Tongue (tissue), 2 donors: ENCODE measurements around the gene TMEM53. TPM values are rescaled to one million over a fixed set of nuclear protein-coding genes. Genes with fewer than 3 reads are reported as not detected.
A peak's percentile ranks its signal among the peaks of the same experiment; 100 is the strongest.
"Not testable (repeated sequence)": the region's sequence is repeated elsewhere in the genome, so short reads cannot be mapped to it uniquely, and the experiment has no call there.

Source experiments
- DNase-seq: peaks from one replicate; pipeline ENCODE4 v3.0.0-alpha.2; 2015
- total RNA-seq: library from RNA; depleted of rRNA; stranded (reverse); fragments of >200 nt; gene quantifications from one replicate; pipeline ENCODE4 v1.2.3, GENCODE V29; 2014

TMEM53 gene
- total RNA-seq, 1 donor from 2014 or later = 2.6 TPM

DNA sequence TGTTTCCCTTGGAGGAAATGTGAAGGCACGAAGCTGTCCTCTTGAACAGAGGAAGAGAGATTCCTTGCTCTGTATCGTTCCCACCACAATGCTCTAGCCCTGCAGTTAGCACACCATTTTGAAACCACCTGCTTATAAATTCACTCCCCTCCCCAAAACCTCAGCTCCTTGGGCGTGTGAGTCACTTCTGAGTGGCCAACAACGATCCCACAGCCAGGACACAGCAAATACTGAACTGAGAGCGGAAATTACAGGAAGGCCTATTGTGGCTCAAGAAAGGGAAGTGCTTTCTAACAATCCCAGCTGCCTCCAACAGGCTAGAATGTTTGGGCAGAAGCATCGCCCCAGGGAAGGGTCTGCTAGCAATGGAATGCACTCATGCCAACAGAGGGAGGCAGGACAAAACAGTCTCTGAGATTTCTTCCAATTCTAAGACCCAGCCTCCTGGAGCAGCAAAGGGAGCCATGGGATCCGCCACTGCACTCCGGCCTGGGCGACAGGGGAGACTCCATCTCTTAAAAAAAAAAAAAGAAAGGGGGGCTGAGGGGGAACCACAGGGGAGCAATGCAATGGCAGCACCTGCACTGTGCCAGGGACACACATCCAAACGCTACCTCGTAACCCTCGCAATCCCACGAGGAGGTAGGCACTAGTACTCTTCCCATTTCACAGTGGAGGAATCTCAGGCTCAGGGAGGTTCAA is 1.9 kb downstream of the TMEM53 start:
- peak; percentile 49 for DNase-seq

DNA sequence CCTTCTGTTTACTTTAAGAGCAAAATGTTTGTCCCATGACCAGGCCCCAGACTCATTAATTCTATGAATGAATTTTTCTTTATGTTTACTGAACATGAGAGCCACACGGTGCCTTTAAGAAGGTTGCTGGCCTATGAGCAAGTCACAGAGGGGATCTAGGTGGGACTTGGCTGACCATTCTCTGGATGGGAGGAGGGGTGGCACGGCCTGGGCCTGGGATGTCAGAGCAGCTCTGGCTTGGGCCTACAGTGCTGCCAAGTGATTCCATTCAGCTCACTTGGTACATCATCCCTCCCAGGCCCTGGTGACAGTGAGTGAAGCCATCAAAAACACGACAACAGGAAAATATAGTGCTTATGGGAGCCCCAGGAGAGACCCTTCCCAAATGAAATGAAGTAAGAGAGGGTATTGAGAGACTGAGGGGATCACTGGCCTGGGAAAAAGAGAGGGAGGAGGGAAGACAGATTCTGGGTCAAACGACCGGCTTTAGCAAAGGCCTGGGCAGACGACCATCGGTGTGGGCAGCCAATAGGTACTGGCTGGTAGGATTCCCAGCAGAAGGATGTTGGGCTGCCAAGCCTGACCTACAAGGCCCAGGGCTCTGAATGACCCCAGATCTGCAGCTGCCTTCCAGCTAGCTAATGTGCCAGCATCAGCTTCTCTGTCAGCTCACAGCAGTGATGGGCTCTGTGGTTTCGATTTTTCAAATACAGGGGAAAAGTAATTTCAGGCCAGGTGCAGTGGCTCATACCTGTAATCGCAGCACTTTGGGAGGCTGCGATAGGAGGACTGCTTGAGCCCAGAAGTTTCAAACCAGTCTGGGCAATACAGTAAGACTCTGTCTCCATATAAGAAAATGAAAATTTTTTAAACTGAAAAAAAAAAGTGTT is 3.3 kb downstream of the TMEM53 start:
- no peak for DNase-seq

DNA sequence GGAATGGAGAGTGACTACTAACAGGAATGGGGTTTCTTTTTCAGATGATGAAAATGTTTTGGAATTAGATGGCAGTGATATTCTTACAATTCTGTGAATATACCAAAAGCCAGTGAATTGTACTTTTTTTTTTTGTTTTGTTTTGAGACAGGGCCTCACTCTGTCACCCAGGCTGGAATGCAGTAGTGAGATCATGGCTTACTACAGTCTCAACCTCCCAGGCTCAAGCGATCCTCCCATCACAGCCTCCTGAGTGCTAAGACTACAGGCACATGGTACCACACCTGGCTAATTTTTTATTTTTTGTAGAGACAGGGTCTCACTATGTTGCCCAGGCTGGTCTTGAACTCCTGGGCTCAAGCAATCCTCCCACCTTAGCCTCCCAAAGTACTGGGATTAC is 7.6 kb downstream of the TMEM53 start:
- not testable (repeated sequence) for DNase-seq

DNA sequence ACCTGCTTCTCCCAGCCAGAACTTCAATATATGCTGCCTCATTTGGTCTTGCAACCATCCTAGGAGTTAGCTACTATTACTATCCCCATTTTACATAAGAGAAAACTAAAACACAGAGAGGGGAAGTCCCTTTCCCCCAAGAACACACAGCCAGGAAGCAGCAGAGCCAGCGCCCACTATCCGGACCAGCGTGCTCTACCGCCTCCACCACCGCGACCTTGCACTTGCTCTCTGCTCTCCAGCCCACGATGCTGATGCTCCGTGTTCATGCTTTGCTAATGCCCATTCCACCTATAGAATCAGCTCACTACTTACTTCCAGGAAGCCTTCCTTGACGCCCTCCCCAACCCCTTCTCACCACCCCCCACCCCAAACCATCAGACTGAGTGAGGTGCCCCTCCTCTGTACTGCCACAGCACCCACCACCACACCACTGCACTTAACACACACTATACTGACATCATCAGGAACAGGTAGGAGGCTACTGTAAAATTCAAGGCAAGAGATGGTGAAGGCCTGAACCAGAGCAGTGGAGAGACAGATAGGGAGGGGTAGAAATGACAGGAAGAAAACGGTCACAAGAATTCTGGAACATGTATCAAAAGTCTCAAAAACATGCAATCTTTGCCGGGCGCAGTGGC is 9.4 kb downstream of the TMEM53 start:
- DNase-seq = no peak

GRCh38 chr1:44663417-44663816 is 10.9 kb downstream of the TMEM53 start:
- no peak for DNase-seq

- peak; percentile 67 for DNase-seq
These were observed 11.6 kb downstream of the TMEM53 start for GRCh38 chr1:44662683-44663030.

GRCh38 chr1:44661781-44662682 is 12.2 kb downstream of the TMEM53 start:
- DNase-seq = no peak

DNA sequence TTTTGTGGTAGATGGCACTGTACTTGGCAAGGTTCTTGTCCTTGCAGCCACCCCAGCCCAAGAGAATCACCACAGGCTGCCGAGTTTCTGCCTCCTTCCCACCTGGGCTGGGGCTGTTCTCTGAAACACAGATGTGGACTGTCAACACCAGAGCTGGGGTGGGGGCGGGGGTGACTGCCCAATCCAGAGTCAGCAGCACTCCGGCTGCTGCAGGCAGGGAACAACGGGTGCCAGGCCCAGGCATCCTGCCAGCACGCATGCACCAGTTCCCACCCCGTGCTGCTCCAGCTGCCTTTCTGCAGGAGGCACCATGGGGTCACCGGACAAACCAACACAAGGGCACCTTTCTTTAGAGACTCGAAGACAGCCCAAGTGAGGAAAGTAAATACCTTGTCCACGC is 14.1 kb downstream of the TMEM53 start:
- peak; percentile 93 for DNase-seq

DNA sequence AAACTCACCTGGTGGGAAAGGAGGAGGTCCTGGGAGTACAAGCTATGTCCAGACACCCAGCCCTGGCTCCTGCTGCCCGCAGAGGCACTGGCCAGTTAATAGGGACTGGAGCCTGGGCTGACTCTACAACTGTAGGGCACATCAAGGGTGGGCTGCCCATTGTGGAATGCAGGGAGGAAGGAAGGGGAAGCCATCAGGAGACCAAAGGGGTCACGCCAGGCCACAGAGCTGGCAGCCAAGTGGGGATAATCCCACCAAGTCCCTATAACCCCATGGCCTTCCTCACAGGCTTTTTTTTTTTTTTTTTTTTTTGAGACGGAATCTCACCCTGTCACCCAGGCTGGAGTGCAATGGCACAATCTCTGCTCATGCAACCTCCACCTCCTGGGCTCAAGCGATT is 14.7 kb downstream of the TMEM53 start:
- no peak for DNase-seq

DNA sequence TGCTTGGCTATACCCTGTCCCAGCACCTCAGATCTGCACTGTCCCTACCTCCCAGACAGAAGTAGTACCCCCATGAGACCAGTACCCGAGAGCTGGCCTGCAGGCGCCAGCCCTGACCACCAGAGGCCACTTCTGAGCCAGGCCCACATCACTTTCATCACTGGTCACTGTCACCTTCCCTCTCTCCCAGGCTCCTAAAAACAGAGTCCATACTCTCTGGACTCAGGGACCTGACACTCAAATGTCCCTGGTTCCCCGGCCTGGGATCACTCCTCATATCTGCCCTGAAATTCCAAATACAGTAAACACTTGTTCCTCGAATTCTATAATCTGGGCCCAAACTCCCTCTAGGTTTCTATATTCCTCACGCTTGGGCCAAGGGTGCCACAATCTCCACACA is 18.7 kb downstream of the TMEM53 start:
- no peak for DNase-seq

DNA sequence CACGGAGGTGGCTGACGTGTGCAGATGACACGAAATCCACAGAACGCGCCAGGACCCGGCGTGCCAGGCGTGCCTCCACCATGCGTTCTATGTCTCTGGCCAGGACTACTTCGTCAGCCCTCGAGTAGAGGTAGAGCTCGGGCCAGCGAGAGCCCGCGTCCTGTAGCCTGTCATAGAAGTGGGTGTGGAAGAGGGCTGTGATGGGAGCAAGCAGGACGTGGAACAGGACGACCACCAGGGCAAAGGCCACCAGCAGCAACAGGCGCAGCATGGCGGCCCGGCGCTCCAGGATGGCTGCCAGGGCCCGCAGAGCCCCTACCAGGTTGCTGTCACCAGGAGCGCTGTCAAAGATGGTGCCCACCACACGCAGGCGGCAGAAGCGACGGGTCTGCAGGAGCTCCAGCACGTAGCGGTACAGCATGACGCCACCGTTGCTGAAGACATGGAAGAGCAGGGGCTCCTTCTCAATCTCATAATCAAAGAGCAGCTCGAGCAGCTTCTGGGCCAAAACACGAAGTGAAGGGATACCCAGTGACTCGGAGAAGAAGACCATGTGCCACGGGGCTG is 19.6 kb downstream of the TMEM53 start:
- DNase-seq = no peak

DNA sequence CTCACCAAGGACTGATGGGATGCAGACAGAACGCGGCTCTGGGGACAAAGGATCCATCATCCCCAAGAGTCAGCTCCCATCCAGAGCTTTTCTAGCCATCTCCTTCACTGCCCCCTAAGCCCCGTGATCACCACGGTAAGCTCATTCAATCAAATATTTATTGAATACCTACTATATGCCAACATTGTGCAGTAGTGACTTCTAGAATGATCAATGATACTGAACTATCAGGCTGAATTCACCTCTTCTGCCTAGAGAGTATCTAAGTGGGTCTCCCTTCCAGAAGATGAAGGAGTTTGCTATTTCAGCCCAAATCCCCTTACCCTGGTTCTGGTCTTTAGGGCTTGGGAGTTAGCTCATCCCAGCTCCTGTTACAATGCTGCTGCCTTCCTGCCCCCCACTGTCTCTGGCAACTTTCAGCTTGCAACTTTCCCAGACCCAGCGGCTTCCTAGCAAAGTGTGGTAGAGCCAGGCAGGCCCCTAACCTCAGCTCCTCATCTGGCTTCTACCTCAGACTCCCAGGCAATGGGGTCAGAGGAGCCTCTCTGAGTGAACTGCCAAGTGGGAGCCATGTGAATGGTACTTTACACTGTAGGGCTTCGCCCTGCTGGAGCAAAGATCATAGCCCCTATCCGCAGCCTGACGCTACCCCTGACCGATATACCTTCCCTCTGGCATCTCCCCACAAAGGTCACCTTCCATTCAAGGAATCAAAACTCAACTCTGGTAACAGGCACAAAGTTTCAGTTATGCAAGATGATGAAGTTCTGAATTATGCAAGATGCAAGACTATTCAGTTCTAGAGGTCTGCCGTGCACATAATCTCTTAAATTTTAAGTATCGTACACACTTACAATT is 20.9 kb downstream of the TMEM53 start:
- no peak for DNase-seq

DNA sequence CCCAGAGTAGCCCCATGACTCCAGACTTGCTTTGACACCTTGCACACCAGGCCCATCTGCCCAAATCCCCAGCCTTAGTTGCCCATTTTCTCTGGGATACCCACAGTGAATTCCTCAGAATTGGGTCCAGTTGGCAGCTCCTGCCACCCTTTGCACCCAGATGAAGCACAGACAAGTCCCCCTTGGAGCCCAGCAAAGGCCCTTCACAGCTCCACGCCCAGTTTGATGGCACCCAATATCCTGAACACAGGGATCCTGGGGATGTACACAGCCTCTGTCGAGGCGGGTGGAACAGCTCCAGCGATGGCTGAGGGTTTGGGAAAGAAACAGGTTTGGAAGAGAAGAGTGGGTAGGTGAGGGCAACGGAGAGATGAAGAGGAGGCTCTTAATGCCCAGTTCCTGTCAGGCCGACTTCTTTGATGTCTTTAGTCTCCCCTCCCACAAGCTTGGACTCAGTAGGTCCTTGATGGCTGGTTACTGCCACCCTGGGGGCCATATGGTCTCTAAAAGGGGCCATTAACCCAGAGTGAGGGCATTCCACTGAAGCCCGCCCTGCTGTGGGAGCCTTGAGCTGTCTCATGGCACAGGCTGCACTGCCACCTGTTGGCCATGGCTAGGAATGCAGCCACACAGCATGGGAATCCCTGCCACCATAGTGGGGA is 21.7 kb downstream of the TMEM53 start:
- DNase-seq = peak; percentile 89

GRCh38 chr1:44651069-44651468 is 23.2 kb downstream of the TMEM53 start:
- no peak for DNase-seq

- peak; percentile 54 for DNase-seq
These were observed 24.0 kb downstream of the TMEM53 start for GRCh38 chr1:44650159-44650831.

DNA sequence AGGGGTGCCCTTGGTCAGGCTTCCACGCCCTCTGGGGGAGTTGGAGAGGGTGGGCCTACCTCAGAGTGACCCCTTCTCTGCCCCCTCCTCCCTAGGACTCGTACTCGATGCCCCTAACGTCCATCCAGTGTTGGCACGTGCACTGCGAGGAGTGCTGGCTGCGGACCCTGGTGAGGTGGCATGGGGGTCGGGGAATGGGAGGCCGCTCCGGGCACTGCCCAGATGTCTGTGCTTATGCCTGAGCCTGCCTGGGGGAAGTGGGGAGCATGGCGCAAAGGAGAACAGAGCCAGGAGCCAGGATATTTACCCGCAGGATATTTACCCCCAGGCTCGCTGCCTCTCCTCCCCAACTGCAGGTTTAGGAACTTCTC is 24.5 kb downstream of the TMEM53 start:
- no peak for DNase-seq

- DNase-seq = no peak
These were observed 25.6 kb downstream of the TMEM53 start for GRCh38 chr1:44648529-44649250.

DNA sequence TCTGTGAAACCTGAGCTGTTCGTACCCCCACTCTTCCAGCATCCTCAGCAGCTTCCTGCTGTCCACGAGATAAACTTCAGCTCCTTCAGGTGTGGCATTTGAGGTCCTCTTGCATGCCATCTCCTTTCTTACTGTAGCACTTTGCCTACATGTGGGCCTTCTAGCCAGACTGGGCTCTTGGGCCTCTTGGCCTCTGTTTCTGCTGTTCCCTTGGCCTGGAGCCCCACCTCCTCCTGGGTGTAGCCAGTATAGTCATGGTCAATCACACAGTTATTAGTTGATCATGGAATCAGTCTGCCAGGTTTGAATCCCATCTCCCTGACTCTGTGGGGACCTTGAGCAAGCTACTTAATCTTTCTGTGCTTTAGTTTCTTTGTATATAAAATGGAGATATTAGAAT is 26.4 kb downstream of the TMEM53 start:
- DNase-seq = peak; percentile 48
